ENCODE results near the gene COX4I1.

GRCh38 chr16:85763616-85764015 is 35.9 kb upstream of the COX4I1 start:
- TF ChIP-seq POLR2AphosphoS5 (IDR thresholded peaks at IDR 0.05; ENCODE audit: borderline replicate concordance, low read depth, low read length) (no peak), EZH2 (IDR thresholded peaks at IDR 0.05) (no peak)

All from SK-N-MC (cell line).